CD4-positive, alpha-beta T cell (primary cell): ENCODE data around the gene ZNF609. TPM values are rescaled to one million over a fixed set of nuclear protein-coding genes. Genes with fewer than 3 reads are reported as not detected.
"Not testable (repeated sequence)": the region's sequence is repeated elsewhere in the genome, so short reads cannot be mapped to it uniquely, and the experiment has no call there.

Experiments
- ATAC-seq: fragments of 200-7000 bp; cut with Tn5 transposase; one replicate; pipeline ENCODE4 v1.10.0; 2022; ENCODE audit warnings: mild to moderate bottlenecking; ENCODE audit not compliant: poor library complexity
- CTCF ChIA-PET: fragments of 350-600 bp; sonication (Branson Sonifier 250); formaldehyde crosslinking; loops from one replicate; lab custom pipeline; 2021; ENCODE audit warnings: antibody characterized with exemption, inconsistent platforms; lab: Charles Lee
- POLR2A ChIA-PET: fragments of 350-600 bp; sonication (Branson Sonifier 250); formaldehyde crosslinking; loops from one replicate; lab custom pipeline; 2021; ENCODE audit warnings: antibody characterized with exemption, inconsistent platforms; lab: Charles Lee
- DNase-seq, 14 experiments: peaks; one replicate each; pipeline ENCODE4 v3.0.0-alpha.2; 2013 to 2020; ENCODE audit warnings: mixed read lengths in 2 of 14
- H3K27ac ChIP-seq, 2 donors: one replicate each; pipeline versions ENCODE4 v1.5.1 to v1.7.0; 2013; ENCODE audit warnings: low read length in 2 of 2, low read depth in 1 of 2, mild to moderate bottlenecking in 1 of 2
- H3K27me3 ChIP-seq, 2 experiments: 1 replicate in 1 of 2; 2 replicates in 1 of 2; pipeline versions ENCODE4 v1.6.1 to v1.7.0; 2013; ENCODE audit warnings: low read length in 2 of 2, control low read depth in 1 of 2, mild to moderate bottlenecking in 1 of 2, moderate library complexity in 1 of 2; ENCODE audit not compliant: insufficient read depth in 2 of 2, control insufficient read depth in 1 of 2
- H3K36me3 ChIP-seq: one replicate; pipeline ENCODE4 v1.6.1; 2013; ENCODE audit warnings: low read length, control low read depth; ENCODE audit not compliant: insufficient read depth
- H3K4me1 ChIP-seq: one replicate; pipeline ENCODE4 v1.6.1; 2013; ENCODE audit warnings: low read length, control low read depth; ENCODE audit not compliant: insufficient read depth
- H3K4me3 ChIP-seq: one replicate; pipeline ENCODE4 v1.5.1; 2013; ENCODE audit warnings: mild to moderate bottlenecking, low read length, moderate library complexity
- H3K9me3 ChIP-seq, 2 experiments: 1 replicate in 1 of 2; 2 replicates in 1 of 2; pipeline versions ENCODE4 v1.6.1 to v1.7.0; 2013; ENCODE audit warnings: low read length in 2 of 2, mild to moderate bottlenecking in 2 of 2, control low read depth in 1 of 2, moderate library complexity in 1 of 2; ENCODE audit not compliant: control insufficient read depth in 1 of 2, insufficient read depth in 1 of 2
- H3K27ac Mint-ChIP-seq: one replicate; pipeline ENCODE4 v1.8.0; 2020; ENCODE audit warnings: mixed read lengths
- H3K27me3 Mint-ChIP-seq: one replicate; pipeline ENCODE4 v1.8.0; 2021; ENCODE audit warnings: mixed read lengths
- H3K36me3 Mint-ChIP-seq: one replicate; pipeline ENCODE4 v1.8.0; 2021; ENCODE audit warnings: low read depth, mixed read lengths
- H3K4me1 Mint-ChIP-seq: one replicate; pipeline ENCODE4 v1.8.0; 2021; ENCODE audit warnings: low read depth, mixed read lengths
- H3K4me3 Mint-ChIP-seq: one replicate; pipeline ENCODE4 v1.8.0; 2020; ENCODE audit warnings: mild to moderate bottlenecking, mixed read lengths
- H3K9me3 Mint-ChIP-seq: one replicate; pipeline ENCODE4 v1.8.0; 2020; ENCODE audit warnings: mixed read lengths
- intact Hi-C, 2 experiments: fragments of 100-400 bp; cut with DNase I in 1 of 2; cut with micrococcal nuclease in 1 of 2; formaldehyde crosslinking; loops; one replicate each; pipeline versions ENCODE4 v1.15.1 to v1.9.0; 2023 to 2025; cut with DNase I, micrococcal nuclease
- total RNA-seq, 174 experiments: library from RNA in 2 of 174; stranded (reverse) in 2 of 174; gene quantifications; one replicate each; pipeline ENCODE4 v1.2.3 and lab custom pipeline; 2021 to 2026
- TF ChIP-seq, protein P1 (sequence below): fragments of 200-600 bp; IDR thresholded peaks from one replicate; pipeline ENCODE4 v1.8.0; 2022; ENCODE audit warnings: antibody characterized with exemption, mild to moderate bottlenecking

Gene ZNF609
- total RNA-seq, 2 experiments from 2014 or later = 62.4 to 65.3 TPM

- H3K27ac ChIP-seq = peak overlapping the region in 1 of 2 donors; percentile 51
These were observed 175.4 kb downstream of the ZNF609 start for GRCh38 chr15:64635499-64636495.

GRCh38 chr15:64636556-64636955 lies 176.2 kb downstream of the ZNF609 start:
- Mint-ChIP-seq H3K4me3 (no peak overlapping the region), H3K36me3 (peaks cover 59% of the 10 kb centered on the region)
- CTCF ChIA-PET = no interaction called here

More at GRCh38 chr15:64635499-64636495, 175.4 kb downstream of the ZNF609 start:
- CTCF ChIA-PET = interaction anchor here (0.6 to 2.0 kb wide), 3 partner anchors 13 to 1221 kb away, joined by 3 to 6 read pairs (median 3); no protein-coding TSS in a partner anchor
- H3K4me1 Mint-ChIP-seq = peaks cover 83% of the 10 kb centered on the region
- intact Hi-C loops = loop anchor here in 1 of 2 experiments (2.0 kb wide), 2 partner anchors 13 to 15 kb away; no protein-coding TSS in a partner anchor
- Histone ChIP-seq H3K36me3 (no peaks in the 10 kb centered on the region), H3K27me3 (no peaks in the 10 kb centered on the region), H3K9me3 (peaks cover 0 to 5% of the 10 kb centered on the region in 2 experiments), H3K4me3 (no peak overlapping the region), H3K4me1 (peaks cover 73% of the 10 kb centered on the region)
- TF ChIP-seq, protein P1, sequence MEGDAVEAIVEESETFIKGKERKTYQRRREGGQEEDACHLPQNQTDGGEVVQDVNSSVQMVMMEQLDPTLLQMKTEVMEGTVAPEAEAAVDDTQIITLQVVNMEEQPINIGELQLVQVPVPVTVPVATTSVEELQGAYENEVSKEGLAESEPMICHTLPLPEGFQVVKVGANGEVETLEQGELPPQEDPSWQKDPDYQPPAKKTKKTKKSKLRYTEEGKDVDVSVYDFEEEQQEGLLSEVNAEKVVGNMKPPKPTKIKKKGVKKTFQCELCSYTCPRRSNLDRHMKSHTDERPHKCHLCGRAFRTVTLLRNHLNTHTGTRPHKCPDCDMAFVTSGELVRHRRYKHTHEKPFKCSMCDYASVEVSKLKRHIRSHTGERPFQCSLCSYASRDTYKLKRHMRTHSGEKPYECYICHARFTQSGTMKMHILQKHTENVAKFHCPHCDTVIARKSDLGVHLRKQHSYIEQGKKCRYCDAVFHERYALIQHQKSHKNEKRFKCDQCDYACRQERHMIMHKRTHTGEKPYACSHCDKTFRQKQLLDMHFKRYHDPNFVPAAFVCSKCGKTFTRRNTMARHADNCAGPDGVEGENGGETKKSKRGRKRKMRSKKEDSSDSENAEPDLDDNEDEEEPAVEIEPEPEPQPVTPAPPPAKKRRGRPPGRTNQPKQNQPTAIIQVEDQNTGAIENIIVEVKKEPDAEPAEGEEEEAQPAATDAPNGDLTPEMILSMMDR = no peak
- DNase-seq = no peak
- POLR2A ChIA-PET = interaction anchor here (0.6 to 2.3 kb wide), 6 partner anchors 9 to 205 kb away, joined by 3 to 22 read pairs (median 4); no protein-coding TSS in a partner anchor
- no peak for ATAC-seq
- no peaks in the 10 kb centered on the region for H3K27me3 Mint-ChIP-seq
- H3K36me3 Mint-ChIP-seq = peaks cover 58% of the 10 kb centered on the region
- H3K4me3 Mint-ChIP-seq = peak overlapping the region; percentile 30
- peaks cover 3% of the 10 kb centered on the region for H3K9me3 Mint-ChIP-seq
- H3K27ac Mint-ChIP-seq = peak overlapping the region; percentile 80

DNA sequence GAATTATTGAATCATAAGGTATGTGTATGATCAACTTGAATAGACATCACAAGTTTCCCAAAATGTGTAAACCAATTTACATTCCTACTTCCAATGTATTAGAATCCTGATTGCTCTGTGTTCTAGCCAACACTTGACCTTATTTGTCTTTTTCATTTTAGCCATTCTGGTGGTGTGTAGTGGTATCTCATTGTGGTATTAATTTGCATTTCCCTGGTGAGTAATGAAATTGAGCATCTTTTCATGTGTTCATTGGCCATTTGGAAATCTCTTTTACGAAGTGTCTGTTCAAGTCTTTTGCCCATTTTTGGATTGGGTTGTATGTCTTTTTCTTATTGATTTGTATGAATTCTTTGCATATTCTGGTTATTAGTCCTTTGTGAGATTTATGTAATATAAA lies 177.0 kb downstream of the ZNF609 start:
- DNase-seq (no peak), ATAC-seq (no peak)
- Histone ChIP-seq H3K27me3 (no peaks in the 10 kb centered on the region), H3K27ac (no peak overlapping the region), H3K4me1 (peaks cover 68% of the 10 kb centered on the region), H3K36me3 (no peaks in the 10 kb centered on the region), H3K9me3 (peaks cover 0 to 5% of the 10 kb centered on the region in 2 experiments), H3K4me3 (no peak overlapping the region)
- Mint-ChIP-seq H3K27me3 (no peaks in the 10 kb centered on the region), H3K4me1 (peaks cover 85% of the 10 kb centered on the region), H3K4me3 (no peak overlapping the region), H3K27ac (peak overlapping the region; percentile 80), H3K9me3 (peaks cover 3% of the 10 kb centered on the region), H3K36me3 (peaks cover 56% of the 10 kb centered on the region)
- CTCF ChIA-PET = no interaction called here
- TF ChIP-seq, protein P1 = no peak
- intact Hi-C loops = loop anchor here in 1 of 2 experiments (2.0 kb wide), 1 partner anchor 15 kb away; no protein-coding TSS in a partner anchor
- POLR2A ChIA-PET = no interaction called here

More at GRCh38 chr15:64636556-64636955, 176.2 kb downstream of the ZNF609 start:
- no peaks in the 10 kb centered on the region for H3K27me3 ChIP-seq
- DNase-seq (no peak), ATAC-seq (no peak)
- Mint-ChIP-seq H3K4me1 (peaks cover 85% of the 10 kb centered on the region), H3K9me3 (peaks cover 3% of the 10 kb centered on the region), H3K27ac (peak overlapping the region; percentile 80), H3K27me3 (no peaks in the 10 kb centered on the region)
- H3K9me3 ChIP-seq = peaks cover 0 to 5% of the 10 kb centered on the region in 2 experiments
- H3K27ac ChIP-seq = no peak overlapping the region
- POLR2A ChIA-PET = interaction anchor here (1.0 to 1.4 kb wide), 2 partner anchors 10 to 206 kb away, joined by 4 to 5 read pairs; no protein-coding TSS in a partner anchor
- TF ChIP-seq, protein P1 = no peak
- intact Hi-C loops = loop anchor here in 1 of 2 experiments (2.0 kb wide), 1 partner anchor 14 kb away; no protein-coding TSS in a partner anchor
- H3K36me3 ChIP-seq = no peaks in the 10 kb centered on the region
- peaks cover 77% of the 10 kb centered on the region for H3K4me1 ChIP-seq
- no peak overlapping the region for H3K4me3 ChIP-seq

DNA sequence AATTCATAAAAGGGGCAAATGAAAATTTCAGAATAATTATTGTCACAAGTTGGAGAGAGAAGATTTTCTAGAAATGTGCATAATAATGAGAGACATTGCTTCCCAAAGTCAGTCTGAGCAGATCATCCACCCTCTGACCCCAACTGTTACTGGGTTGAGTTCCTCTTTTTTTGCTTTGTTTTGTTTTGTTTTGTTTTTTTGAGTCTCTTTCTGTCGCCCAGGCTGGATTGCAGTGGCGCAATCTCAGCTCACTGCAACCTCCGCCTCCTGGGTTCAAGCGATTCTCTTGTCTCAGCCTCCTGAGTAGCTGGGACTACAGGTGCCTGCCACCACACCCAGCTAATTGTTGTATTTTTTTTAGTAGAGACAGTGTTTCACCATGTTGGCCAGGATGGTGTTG lies 179.4 kb downstream of the ZNF609 start:
- H3K36me3 ChIP-seq, H3K27ac ChIP-seq, H3K9me3 Mint-ChIP-seq, DNase-seq, H3K9me3 ChIP-seq, H3K27me3 ChIP-seq, ATAC-seq, H3K4me3 ChIP-seq, intact Hi-C loops, H3K27me3 Mint-ChIP-seq: not testable (repeated sequence)
- peak overlapping the region; percentile 4 for H3K4me3 Mint-ChIP-seq
- peaks cover 82% of the 10 kb centered on the region for H3K4me1 Mint-ChIP-seq
- ChIA-PET POLR2A (interaction anchor here (1.7 kb wide), 2 partner anchors 8 to 12 kb away, joined by 5 to 6 read pairs; no protein-coding TSS in a partner anchor), CTCF (interaction anchor here (0.9 to 1.9 kb wide), 4 partner anchors 8 to 35 kb away, joined by 3 to 6 read pairs (median 4); no protein-coding TSS in a partner anchor)
- H3K4me1 ChIP-seq = peaks cover 45% of the 10 kb centered on the region
- peak overlapping the region; percentile 74 for H3K27ac Mint-ChIP-seq
- peaks cover 70% of the 10 kb centered on the region for H3K36me3 Mint-ChIP-seq
